K562 (cell line): ENCODE results near the gene AGPAT1. TPM values are rescaled to one million over a fixed set of nuclear protein-coding genes. Genes with fewer than 3 reads are reported as not detected.

Source experiments
- BDP1 ChIP-seq: IDR thresholded peaks from 3 replicates; pipeline ENCODE4 v1.6.1; 2011; ENCODE audit not compliant: insufficient read length, insufficient read depth
- CCAR2 ChIP-seq: fragments of 200-400 bp; formaldehyde crosslinking; IDR thresholded peaks from 2 replicates; pipeline ENCODE4 v1.6.1; 2017; ENCODE audit warnings: mild to moderate bottlenecking, low read depth, low read length
- CREB1 ChIP-seq, 2 experiments: sonication (generic) in 1 of 2; formaldehyde crosslinking in 1 of 2; IDR thresholded peaks; 2 replicates each; pipeline versions ENCODE4 v1.6.1 to v1.8.0; 2012 to 2022; ENCODE audit warnings: inconsistent platforms in 1 of 2, mild to moderate bottlenecking in 1 of 2, missing genetic modification reagents in 1 of 2, moderate library complexity in 1 of 2
- FOXJ2 ChIP-seq: fragments of 200-800 bp; sonication (Bioruptor generic); IDR thresholded peaks from 2 replicates; pipeline ENCODE4 v1.6.1; 2016; ENCODE audit warnings: missing genetic modification characterization, missing compliant biosample characterization
- HNRNPL ChIP-seq: fragments of 200-400 bp; formaldehyde crosslinking; IDR thresholded peaks from 2 replicates; pipeline ENCODE4 v1.6.1; 2017; ENCODE audit warnings: low read depth, mild to moderate bottlenecking, low read length
- KLF6 ChIP-seq: fragments of 250-450 bp; sonication (Bioruptor Pico); IDR thresholded peaks from 2 replicates; pipeline ENCODE4 v1.4.0; 2020; ENCODE audit warnings: mild to moderate bottlenecking, moderate library complexity, borderline replicate concordance
- NRF1 ChIP-seq, 2 experiments: fragments of 450-650 bp; IDR thresholded peaks in 1 of 2; conservative IDR thresholded peaks in 1 of 2; 2 replicates each; pipeline ENCODE4 v1.6.1; 2014; ENCODE audit warnings: mild to moderate bottlenecking in 2 of 2
- STAT5A ChIP-seq: IDR thresholded peaks from 2 replicates; pipeline ENCODE4 v1.6.1; 2012; ENCODE audit warnings: low read length, inconsistent platforms, borderline replicate concordance
- TEAD4 ChIP-seq, 2 experiments: sonication (generic) in 1 of 2; formaldehyde crosslinking in 1 of 2; IDR thresholded peaks; 2 replicates each; pipeline versions ENCODE4 v1.6.1 to v1.8.0; 2012 to 2022; ENCODE audit warnings: borderline replicate concordance in 1 of 2, inconsistent platforms in 1 of 2, low read length in 1 of 2, mild to moderate bottlenecking in 1 of 2, missing genetic modification reagents in 1 of 2
- ZNF583 ChIP-seq: fragments of 250-450 bp; sonication (Bioruptor Pico); IDR thresholded peaks from 2 replicates; pipeline ENCODE4 v1.4.0; 2020
- polyA plus RNA-seq, 8 experiments: library from polyadenylated mRNA; depleted of rRNA in 4 of 8; stranded (reverse) in 5 of 8; unstranded in 3 of 8; fragments of >200 nt; fragmentation: Nextera tagmentation in 2 of 8; fragmentation: Illumina TruSeq in 1 of 8; extraction: Ambion mirVana in 2 of 8; extraction: Trizol in 1 of 8; gene quantifications; 2 replicates each; pipeline versions ENCODE4 v1.2.1 to v1.2.3, GENCODE V29; 2011 to 2014; ENCODE audit warnings: inconsistent platforms in 1 of 8, missing spikeins in 1 of 8
- total RNA-seq, 7 experiments: library from RNA; depleted of rRNA in 6 of 7; stranded (reverse); fragments of >200 nt in 6 of 7; fragmentation: Illumina TruSeq in 2 of 7; extraction: Trizol in 2 of 7; gene quantifications; 2 replicates each; pipeline versions ENCODE4 v1.2.1 to v1.2.3, GENCODE V29; 2011 to 2021; ENCODE audit warnings: low replicate concordance in 1 of 7
- TF ChIP-seq, protein P1 (sequence below): fragments of 250-450 bp; sonication (Bioruptor Pico); IDR thresholded peaks from 2 replicates; pipeline ENCODE4 v1.5.0; 2022; ENCODE audit warnings: mild to moderate bottlenecking
- TF ChIP-seq, protein P2 (sequence below): IDR thresholded peaks from 2 replicates; pipeline ENCODE4 v1.6.1; 2012; ENCODE audit warnings: low read depth, low read length, improper control_type of control experiment, borderline replicate concordance
- TF ChIP-seq, protein P3 (sequence below): fragments of 200-800 bp; sonication (Bioruptor generic); IDR thresholded peaks from 2 replicates; pipeline ENCODE4 v1.6.1; 2017; ENCODE audit warnings: missing genetic modification characterization, missing compliant biosample characterization
- TF ChIP-seq, protein P4 (sequence below): fragments of 250-450 bp; sonication (Bioruptor Pico); IDR thresholded peaks from 2 replicates; pipeline ENCODE4 v1.8.0; 2022; ENCODE audit warnings: inconsistent platforms, mild to moderate bottlenecking, moderate library complexity, borderline replicate concordance
- TF ChIP-seq, protein P5 (sequence below): fragments of 250-450 bp; sonication (Bioruptor Pico); IDR thresholded peaks from 2 replicates; pipeline ENCODE4 v1.5.0; 2020; ENCODE audit warnings: mild to moderate bottlenecking
- TF ChIP-seq, protein P6 (sequence below): fragments of 450-650 bp; IDR thresholded peaks from 2 replicates; pipeline ENCODE4 v1.6.1; 2017; ENCODE audit warnings: mild to moderate bottlenecking, moderate library complexity

AGPAT1 gene
- total and polyA plus RNA-seq, 9 of the 15 experiments (the other 6 are each of a cell fraction or from before 2014, with no cell fraction given) = 37.9 to 176 (median 69.4) TPM

DNA sequence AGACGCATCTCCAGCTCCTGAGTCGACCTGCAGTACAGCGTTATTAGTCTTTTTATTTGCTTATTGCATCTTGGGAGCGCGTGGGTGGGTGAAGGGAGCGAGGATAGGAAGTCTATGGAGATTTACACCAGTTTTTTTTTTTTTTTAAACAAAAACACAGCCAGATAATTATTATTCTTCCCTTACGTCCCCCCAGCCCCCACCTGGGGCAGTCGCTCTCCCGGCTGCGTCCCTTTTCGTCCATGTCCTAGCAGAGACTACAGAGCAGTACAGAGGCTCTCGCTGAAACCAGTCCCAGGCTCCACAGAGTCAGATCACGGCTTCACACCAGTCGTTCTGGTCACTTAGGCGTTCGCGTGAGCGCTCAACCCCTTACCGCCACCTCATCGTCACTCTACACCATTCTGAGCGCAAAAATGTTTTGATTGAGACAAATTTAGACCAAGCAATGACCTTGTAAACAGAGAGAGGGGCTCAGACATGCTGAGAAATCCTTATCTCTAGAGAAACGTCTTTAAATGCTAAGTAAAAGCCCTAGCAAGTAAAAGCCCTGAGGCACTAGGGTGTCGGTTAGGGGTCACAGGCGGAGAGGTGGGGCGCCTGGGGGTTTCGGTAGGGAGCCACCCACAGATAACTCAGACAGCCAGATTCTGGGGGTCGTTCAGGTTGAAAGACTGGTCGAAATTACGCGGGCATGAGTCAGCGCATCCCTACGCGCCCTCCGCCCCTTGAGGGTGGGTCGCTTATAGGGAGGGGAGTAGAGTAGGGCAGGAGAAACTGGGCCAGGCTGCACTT, 22.9 kb downstream of the AGPAT1 start (continued):
- TF ChIP-seq, protein P1, sequence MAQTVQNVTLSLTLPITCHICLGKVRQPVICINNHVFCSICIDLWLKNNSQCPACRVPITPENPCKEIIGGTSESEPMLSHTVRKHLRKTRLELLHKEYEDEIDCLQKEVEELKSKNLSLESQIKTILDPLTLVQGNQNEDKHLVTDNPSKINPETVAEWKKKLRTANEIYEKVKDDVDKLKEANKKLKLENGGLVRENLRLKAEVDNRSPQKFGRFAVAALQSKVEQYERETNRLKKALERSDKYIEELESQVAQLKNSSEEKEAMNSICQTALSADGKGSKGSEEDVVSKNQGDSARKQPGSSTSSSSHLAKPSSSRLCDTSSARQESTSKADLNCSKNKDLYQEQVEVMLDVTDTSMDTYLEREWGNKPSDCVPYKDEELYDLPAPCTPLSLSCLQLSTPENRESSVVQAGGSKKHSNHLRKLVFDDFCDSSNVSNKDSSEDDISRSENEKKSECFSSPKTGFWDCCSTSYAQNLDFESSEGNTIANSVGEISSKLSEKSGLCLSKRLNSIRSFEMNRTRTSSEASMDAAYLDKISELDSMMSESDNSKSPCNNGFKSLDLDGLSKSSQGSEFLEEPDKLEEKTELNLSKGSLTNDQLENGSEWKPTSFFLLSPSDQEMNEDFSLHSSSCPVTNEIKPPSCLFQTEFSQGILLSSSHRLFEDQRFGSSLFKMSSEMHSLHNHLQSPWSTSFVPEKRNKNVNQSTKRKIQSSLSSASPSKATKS (CRISPR knock-in tag) = no peak
- no peak for TF ChIP-seq BDP1
- TF ChIP-seq, protein P2, sequence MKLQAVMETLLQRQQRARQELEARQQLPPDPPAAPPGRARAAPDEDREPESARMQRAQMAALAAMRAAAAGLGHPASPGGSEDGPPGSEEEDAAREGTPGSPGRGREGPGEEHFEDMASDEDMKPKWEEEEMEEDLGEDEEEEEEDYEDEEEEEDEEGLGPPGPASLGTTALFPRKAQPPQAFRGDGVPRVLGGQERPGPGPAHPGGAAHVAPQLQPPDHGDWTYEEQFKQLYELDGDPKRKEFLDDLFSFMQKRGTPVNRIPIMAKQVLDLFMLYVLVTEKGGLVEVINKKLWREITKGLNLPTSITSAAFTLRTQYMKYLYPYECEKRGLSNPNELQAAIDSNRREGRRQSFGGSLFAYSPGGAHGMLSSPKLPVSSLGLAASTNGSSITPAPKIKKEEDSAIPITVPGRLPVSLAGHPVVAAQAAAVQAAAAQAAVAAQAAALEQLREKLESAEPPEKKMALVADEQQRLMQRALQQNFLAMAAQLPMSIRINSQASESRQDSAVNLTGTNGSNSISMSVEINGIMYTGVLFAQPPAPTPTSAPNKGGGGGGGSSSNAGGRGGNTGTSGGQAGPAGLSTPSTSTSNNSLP = no peak; the same call in 1 of the 2 replicates
- no peak for TF ChIP-seq NRF1 (conservative IDR thresholded peaks at IDR 0.05 in 1 of 2, IDR thresholded peaks at IDR 0.05 in 1 of 2)
- TF ChIP-seq, protein P3, sequence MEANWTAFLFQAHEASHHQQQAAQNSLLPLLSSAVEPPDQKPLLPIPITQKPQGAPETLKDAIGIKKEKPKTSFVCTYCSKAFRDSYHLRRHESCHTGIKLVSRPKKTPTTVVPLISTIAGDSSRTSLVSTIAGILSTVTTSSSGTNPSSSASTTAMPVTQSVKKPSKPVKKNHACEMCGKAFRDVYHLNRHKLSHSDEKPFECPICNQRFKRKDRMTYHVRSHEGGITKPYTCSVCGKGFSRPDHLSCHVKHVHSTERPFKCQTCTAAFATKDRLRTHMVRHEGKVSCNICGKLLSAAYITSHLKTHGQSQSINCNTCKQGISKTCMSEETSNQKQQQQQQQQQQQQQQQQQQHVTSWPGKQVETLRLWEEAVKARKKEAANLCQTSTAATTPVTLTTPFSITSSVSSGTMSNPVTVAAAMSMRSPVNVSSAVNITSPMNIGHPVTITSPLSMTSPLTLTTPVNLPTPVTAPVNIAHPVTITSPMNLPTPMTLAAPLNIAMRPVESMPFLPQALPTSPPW (CRISPR knock-in tag) = peak; percentile 38; the same call in 1 of the 2 replicates
- TF ChIP-seq, protein P4, sequence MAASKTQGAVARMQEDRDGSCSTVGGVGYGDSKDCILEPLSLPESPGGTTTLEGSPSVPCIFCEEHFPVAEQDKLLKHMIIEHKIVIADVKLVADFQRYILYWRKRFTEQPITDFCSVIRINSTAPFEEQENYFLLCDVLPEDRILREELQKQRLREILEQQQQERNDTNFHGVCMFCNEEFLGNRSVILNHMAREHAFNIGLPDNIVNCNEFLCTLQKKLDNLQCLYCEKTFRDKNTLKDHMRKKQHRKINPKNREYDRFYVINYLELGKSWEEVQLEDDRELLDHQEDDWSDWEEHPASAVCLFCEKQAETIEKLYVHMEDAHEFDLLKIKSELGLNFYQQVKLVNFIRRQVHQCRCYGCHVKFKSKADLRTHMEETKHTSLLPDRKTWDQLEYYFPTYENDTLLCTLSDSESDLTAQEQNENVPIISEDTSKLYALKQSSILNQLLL (CRISPR knock-in tag) = no peak
- no peak for TF ChIP-seq ZNF583 (CRISPR knock-in tag)
- 0 out of 2 replicates have a peak, but pooled peaks have one; percentile 25 for TF ChIP-seq CREB1 (IDR thresholded peaks at IDR 0.05)
- TF ChIP-seq CREB1 (CRISPR knock-in tag; IDR thresholded peaks at IDR 0.05) = no peak
- no peak for TF ChIP-seq TEAD4 (IDR thresholded peaks at IDR 0.05; ENCODE audit: low read length)
- no peak for TF ChIP-seq TEAD4 (CRISPR knock-in tag; IDR thresholded peaks at IDR 0.05; ENCODE audit: borderline replicate concordance)
- TF ChIP-seq FOXJ2 (tag) = 0 out of 2 replicates have a peak, but pooled peaks have one; percentile 9
- no peak for TF ChIP-seq STAT5A
- TF ChIP-seq, protein P5, sequence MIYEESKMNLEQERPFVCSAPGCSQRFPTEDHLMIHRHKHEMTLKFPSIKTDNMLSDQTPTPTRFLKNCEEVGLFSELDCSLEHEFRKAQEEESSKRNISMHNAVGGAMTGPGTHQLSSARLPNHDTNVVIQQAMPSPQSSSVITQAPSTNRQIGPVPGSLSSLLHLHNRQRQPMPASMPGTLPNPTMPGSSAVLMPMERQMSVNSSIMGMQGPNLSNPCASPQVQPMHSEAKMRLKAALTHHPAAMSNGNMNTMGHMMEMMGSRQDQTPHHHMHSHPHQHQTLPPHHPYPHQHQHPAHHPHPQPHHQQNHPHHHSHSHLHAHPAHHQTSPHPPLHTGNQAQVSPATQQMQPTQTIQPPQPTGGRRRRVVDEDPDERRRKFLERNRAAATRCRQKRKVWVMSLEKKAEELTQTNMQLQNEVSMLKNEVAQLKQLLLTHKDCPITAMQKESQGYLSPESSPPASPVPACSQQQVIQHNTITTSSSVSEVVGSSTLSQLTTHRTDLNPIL (CRISPR knock-in tag) = no peak
- TF ChIP-seq HNRNPL = no peak
- TF ChIP-seq, protein P6, sequence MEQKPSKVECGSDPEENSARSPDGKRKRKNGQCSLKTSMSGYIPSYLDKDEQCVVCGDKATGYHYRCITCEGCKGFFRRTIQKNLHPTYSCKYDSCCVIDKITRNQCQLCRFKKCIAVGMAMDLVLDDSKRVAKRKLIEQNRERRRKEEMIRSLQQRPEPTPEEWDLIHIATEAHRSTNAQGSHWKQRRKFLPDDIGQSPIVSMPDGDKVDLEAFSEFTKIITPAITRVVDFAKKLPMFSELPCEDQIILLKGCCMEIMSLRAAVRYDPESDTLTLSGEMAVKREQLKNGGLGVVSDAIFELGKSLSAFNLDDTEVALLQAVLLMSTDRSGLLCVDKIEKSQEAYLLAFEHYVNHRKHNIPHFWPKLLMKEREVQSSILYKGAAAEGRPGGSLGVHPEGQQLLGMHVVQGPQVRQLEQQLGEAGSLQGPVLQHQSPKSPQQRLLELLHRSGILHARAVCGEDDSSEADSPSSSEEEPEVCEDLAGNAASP = no peak
- no peak; the same call in 1 of the 2 replicates for TF ChIP-seq KLF6 (CRISPR knock-in tag)
- no peak for TF ChIP-seq CCAR2
